HG03432 (cell line): ENCODE results near the gene FAM135A.
"Not testable (repeated sequence)": the region's sequence is repeated elsewhere in the genome, so short reads cannot be mapped to it uniquely, and the experiment has no call there.

ENCODE experiments used
- ATAC-seq: cut with Tn5 transposase; IDR thresholded peaks from one replicate; pipeline ENCODE4 v1.9.1; 2021; ENCODE audit warnings: mild to moderate bottlenecking, moderate library complexity; ENCODE audit not compliant: unreplicated experiment

FAM135A gene

GRCh38 chr6:70607371-70607770 is 194.1 kb downstream of the FAM135A start:
- ATAC-seq: not testable (repeated sequence)

DNA sequence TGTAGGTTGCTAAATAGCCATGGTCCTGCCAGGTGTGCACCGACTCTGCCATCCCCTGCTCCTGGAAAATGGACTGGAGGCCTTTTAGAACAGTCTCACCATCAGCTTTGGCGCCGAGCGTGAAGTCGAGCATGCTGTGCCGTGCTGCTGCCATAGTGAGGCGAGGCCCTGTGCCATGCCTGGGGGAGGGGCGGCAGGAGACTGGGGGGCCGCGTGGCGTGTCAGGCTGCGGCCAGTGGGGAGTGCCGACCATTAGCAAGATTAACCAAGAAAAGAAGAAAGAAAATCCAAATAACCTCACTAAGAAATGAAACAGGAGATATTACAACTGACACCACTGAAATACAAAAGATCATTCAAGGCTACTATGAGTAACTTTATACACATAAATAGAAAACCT is 195.9 kb downstream of the FAM135A start:
- ATAC-seq: not testable (repeated sequence)
